ENCODE results near the gene SNRPN.

GRCh38 chr15:24977686-24978085 lies 22.9 kb downstream of the SNRPN start:
- TF ChIP-seq POLR2A (IDR thresholded peaks at IDR 0.05; ENCODE audit: low read depth, low read length) (no peak), CTCF (conservative IDR thresholded peaks at IDR 0.05; ENCODE audit: low read depth, low read length) (no peak), MXI1 (IDR thresholded peaks at IDR 0.05; ENCODE audit: borderline replicate concordance, low read depth, low read length) (no peak), USF2 (IDR thresholded peaks at IDR 0.05; ENCODE audit: low read depth, low read length) (no peak), CEBPB (IDR thresholded peaks at IDR 0.05; ENCODE audit: low read depth, low read length) (no peak), FOS (IDR thresholded peaks at IDR 0.05; ENCODE audit: low read depth, low read length) (no peak), RFX5 (IDR thresholded peaks at IDR 0.05; ENCODE audit: low read depth, low read length) (no peak), RAD21 (IDR thresholded peaks at IDR 0.05; ENCODE audit: low read length) (no peak), MAFK (IDR thresholded peaks at IDR 0.05; ENCODE audit: low read depth, low read length) (no peak), RCOR1 (IDR thresholded peaks at IDR 0.05; ENCODE audit: insufficient replicate concordance, low read length) (no peak), BHLHE40 (IDR thresholded peaks at IDR 0.05; ENCODE audit: low read depth, low read length) (no peak), NFE2L2 (IDR thresholded peaks at IDR 0.05; ENCODE audit: low read depth, low read length) (no peak), SMC3 (IDR thresholded peaks at IDR 0.05; ENCODE audit: low read depth, low read length) (no peak), CHD1 (IDR thresholded peaks at IDR 0.05; ENCODE audit: low read depth, low read length) (no peak)
